Measurements from ENCODE around the gene DTWD2.

GRCh38 chr5:118883362-118883761 is 105.0 kb downstream of the DTWD2 start:
- TF ChIP-seq, protein P1, sequence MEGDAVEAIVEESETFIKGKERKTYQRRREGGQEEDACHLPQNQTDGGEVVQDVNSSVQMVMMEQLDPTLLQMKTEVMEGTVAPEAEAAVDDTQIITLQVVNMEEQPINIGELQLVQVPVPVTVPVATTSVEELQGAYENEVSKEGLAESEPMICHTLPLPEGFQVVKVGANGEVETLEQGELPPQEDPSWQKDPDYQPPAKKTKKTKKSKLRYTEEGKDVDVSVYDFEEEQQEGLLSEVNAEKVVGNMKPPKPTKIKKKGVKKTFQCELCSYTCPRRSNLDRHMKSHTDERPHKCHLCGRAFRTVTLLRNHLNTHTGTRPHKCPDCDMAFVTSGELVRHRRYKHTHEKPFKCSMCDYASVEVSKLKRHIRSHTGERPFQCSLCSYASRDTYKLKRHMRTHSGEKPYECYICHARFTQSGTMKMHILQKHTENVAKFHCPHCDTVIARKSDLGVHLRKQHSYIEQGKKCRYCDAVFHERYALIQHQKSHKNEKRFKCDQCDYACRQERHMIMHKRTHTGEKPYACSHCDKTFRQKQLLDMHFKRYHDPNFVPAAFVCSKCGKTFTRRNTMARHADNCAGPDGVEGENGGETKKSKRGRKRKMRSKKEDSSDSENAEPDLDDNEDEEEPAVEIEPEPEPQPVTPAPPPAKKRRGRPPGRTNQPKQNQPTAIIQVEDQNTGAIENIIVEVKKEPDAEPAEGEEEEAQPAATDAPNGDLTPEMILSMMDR (IDR thresholded peaks at IDR 0.05) = no peak
- TF ChIP-seq POLR2A (IDR thresholded peaks at IDR 0.05) (no peak), POLR2AphosphoS5 (IDR thresholded peaks at IDR 0.05; ENCODE audit: insufficient read depth in 1 of 2, low read depth in 1 of 2) (no peak)

Measured in vagina (tissue), 2 donors.